Measurements from ENCODE around the gene PFAS.
"Not testable (repeated sequence)": the region's sequence is repeated elsewhere in the genome, so short reads cannot be mapped to it uniquely, and the experiment has no call there.

The PFAS gene, protein sequence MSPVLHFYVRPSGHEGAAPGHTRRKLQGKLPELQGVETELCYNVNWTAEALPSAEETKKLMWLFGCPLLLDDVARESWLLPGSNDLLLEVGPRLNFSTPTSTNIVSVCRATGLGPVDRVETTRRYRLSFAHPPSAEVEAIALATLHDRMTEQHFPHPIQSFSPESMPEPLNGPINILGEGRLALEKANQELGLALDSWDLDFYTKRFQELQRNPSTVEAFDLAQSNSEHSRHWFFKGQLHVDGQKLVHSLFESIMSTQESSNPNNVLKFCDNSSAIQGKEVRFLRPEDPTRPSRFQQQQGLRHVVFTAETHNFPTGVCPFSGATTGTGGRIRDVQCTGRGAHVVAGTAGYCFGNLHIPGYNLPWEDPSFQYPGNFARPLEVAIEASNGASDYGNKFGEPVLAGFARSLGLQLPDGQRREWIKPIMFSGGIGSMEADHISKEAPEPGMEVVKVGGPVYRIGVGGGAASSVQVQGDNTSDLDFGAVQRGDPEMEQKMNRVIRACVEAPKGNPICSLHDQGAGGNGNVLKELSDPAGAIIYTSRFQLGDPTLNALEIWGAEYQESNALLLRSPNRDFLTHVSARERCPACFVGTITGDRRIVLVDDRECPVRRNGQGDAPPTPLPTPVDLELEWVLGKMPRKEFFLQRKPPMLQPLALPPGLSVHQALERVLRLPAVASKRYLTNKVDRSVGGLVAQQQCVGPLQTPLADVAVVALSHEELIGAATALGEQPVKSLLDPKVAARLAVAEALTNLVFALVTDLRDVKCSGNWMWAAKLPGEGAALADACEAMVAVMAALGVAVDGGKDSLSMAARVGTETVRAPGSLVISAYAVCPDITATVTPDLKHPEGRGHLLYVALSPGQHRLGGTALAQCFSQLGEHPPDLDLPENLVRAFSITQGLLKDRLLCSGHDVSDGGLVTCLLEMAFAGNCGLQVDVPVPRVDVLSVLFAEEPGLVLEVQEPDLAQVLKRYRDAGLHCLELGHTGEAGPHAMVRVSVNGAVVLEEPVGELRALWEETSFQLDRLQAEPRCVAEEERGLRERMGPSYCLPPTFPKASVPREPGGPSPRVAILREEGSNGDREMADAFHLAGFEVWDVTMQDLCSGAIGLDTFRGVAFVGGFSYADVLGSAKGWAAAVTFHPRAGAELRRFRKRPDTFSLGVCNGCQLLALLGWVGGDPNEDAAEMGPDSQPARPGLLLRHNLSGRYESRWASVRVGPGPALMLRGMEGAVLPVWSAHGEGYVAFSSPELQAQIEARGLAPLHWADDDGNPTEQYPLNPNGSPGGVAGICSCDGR (N-terminal part only)

DNA sequence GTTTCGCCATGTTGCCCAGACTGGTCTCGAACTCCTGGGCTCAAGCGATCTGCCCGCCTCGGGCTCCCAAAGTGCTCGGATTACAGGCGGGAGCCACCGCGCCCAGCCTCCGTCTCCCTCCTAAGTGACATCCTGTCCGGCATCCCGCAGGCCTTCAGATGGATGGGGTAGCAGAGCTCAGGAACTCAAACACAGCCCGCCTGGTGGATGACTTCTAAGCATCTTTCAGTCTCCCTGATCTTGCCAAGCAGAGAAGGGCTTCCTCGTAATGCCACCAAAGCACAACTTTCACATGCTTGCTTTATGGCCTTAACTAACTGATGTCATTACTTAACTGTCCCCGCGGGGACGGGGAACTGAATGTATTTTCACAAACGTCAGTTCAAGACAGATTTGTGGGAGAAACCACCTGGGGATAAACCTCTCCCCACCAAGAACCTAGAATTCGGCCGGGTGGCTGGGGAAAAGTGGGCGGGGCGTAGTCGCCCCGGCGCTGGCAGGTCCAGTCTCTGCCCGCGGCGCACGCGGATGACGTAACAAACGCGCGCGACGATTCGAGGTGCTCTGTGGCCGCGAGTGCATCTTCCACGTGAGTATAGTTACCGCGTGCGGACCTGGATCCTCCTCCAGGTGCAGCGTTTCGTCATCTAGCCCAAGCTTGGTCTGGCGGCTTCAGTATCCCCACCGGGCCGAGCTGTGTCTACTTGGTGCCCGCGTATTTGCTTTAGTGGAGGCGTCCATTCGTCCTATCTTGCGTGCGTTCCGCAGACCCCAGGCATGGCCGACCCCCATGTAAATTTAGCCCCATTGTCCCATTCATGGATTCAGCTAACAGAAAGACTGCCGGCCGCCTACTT is at the start of gene PFAS:
Gene PFAS, plus strand, starts transcription at position 539 of the 857 bp plus-strand sequence. CDS start 4,649 bp downstream, outside the sequence.
- DNase-seq, result peak; percentile 35 to 96 (median 88)

DNA sequence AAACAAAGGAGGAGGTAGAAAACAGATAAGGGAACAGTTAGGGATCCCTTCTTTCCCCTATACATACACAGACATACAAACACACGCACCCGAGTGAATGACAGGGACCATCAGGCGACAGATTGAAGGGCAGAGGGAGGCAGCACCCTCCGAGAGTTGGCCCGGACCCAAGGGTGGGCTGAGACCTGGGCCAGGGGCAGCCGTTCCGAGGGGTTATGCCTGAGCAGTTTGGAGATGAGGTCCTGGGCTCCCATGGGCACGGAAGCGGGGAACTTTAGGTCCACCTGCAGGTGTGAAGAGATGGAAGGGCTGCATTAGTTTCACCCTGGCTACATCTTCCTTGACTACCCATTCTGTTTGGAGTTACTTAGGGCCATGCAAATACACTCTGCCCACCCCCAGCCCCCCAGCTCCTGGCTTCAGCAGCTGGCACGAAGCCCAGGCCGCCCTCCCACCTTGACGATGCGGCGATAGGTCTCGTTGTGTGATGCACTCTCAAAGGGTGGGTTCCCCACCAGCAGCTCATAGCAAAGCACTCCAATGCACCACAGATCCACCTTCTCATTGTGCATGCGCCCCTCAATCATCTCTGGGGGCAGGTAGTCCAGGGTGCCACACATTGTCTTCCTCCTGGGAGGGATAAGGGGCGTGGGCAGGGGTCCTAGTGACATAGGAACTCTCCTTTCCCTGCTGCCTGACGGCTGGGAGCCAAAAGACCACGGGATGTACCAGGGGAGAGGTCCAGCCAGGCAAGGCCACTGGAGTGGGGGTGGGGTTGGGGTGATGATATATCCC is 44.1 kb upstream of the PFAS start:
- DNase-seq, result no peak

DNA sequence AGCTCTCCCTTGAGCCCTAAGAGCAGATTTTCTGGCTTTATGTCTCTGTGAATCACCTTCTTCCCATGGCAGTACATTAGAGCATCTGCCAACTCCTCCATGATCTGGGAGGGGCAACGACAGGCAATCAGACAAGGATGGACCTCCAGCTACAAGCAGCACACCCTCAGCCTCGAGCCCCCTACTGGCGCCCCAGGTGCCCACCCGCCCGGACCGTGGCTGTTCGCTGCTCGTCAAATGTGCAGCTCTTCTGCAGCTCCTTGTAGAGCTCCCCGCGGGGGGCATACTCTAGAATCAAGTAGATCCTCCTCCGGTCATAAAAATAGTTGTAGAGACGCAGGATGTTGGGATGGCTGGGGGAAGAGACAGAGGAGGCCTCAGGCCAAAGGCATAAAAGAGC is 42.6 kb upstream of the PFAS start:
- no peak for DNase-seq

DNA sequence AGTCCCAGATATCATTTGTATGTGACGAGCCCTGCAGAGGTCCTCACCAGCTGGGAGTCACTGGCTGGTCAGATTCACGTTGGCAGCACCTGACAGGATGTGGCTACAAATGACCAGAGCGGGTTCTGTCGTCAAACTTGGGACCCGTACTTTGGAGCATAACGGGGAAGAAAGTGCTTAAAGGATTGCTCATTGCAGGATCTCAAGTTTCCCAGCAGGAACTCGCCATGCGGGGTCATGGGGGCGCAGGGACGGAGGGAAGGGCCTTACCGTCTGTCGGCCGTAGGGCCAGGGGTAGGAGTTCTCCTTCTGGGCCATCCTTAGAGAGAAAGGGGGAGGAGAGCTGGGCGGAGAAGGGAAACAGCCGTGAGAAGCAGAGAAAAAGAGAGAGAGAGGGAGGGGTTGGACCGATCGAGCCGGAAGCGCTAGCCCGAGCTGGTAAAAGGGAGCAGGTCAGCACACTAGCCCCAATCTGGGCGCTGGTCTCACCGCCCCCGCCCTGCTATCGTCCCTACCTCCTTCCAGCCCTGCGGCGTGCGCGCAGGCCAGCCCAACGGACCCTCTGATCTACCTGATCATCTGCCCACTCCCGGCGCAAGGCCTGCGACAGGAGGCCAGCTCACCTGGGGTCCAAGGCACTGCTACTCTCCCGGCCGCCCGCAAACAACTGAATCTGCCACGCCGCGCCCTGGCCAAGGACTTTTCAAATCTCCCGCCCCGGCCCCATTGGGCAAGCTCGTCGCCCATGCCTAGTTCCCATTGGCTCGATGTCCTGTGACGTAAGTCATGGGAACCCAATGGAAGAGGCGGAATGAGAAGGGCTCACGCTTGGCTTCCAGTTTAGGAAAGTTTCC is 39.0 kb upstream of the PFAS start, which contains the start of gene AURKB:
Gene AURKB, minus strand, starts transcription at position 669 of the 854 bp plus-strand sequence. Its CDS starts 351 bp downstream, at position 318.
- peak; percentile 10 to 96 (median 82) for DNase-seq

DNA sequence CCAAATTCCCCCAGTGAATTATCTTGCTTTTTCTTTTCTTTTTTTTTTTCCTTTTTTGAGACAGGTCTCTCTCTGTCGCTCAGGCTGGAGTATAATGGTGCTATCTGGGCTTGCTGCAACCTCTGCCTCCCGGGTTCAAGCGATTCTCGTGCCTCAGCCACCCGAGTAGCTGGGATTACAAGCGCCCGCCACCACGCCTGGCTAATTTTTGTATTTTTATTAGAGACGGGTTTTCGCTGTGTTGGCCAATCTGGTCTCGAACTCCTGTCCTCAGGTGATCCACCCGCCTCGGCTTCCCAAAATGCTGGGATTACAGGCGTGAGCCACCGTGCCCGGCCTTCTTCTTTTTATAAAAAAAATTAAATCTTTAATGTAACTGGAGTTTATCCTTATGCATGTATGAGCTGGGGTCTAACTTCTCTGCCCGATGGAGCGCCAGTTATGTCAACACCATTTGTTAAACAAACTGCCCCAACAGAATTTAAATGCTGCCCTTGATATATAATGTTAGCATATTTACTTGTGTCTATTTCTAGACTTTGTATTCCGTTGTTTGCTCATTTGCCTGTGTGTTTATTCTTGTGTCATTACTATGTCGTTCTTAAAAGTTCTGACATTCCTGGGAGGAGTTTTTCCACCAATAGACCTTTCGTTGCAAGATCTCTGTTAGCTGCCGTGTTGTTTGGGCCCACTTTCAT is 38.2 kb upstream of the PFAS start:
- no peak for DNase-seq

DNA sequence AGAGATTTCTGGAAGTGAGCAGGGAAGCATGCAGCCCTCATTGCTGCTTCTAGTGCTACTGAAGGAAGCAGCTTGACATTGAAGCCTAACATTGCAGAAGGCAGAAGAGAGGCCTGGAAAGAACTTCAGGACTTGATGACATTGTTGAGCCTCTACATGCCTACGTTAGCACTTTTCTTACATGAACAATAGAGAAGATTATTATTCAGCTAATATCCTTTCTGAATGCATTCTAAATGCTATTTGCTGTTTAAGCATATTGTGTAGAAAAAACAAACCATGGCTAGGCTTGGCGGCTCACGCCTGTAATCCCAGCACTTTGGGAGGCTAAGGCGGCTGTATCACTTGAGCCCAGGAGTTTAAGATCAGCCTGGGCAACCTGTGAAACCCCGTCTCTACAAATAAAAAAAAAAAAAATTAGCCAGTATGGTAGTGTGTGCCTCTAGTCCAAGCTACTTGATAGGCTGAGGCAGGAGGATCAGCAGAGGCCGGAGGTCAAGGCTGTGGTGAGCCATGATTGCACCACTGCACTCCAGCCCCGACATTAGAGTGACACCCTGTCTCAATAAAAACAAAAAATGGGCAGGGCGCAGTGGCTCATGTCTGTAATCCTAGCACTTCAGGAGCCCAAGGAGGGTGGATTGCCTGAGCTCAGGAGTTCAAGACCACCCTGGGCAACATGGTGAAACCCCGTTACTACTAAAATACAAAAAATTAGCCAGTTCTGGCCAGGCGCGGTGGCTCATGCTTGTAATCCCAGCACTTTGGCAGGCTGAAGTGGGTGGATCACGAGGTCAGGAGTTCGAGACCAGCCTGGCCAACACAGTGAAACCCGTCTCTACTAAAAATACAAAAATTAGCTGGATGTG is 36.5 kb upstream of the PFAS start:
- DNase-seq, result no peak

DNA sequence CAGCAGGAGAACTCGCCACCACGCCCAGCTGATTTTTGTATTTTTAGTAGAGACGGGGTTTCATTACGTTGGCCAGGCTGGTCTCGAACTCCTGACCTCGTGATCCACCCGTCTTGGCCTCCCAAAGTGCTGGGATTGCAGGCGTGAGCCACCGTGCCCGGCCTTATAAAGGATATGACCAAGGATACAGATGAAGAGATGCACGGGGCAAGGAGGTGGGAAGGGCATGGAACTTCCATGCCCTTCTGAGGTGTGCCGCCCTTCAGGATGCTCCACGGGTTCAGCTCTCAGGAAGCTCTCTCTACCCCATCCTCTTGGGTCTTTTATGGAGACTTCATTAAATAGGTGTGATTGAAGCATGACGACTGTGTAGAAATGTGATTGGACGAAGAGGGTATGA is 35.1 kb upstream of the PFAS start:
- DNase-seq, result not testable (repeated sequence)

DNA sequence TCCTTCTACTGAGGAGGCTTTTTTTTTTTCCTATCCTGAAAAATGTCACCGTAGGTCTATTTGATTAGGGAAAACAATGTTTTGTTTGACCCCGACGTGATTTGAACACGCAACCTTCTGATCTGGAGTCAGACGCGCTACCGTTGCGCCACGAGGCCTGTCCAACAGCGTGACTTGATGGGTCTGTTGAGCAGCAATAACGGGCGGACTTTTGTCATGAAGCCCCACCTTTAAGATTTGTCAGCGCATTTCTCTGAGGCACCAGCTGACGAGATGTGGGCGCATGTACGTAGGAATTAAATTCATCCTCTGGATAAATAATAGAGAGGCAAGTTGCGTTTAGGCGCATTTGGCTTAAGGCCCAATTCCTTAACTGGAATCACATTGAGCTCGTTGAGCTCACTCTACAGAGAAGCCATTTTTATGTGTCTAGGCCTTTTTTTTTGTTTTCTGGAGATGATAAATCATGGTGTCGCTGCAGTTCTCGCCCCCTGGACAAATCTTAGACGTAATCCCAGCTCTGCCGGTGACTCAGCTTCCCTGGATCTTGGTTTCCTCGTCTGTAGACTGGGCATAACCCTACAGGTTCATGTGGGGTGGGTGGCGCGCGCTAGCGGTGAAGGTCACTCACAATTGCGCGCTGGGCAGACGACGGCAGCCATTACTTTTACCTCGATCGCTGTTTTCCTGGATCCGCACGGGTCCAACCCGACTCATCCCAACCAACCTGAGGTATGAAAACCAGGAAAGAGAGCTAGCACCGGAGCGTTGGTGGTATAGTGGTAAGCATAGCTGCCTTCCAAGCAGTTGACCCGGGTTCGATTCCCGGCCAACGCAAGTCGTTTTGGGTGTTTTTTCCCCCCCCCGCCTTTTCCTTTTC is 28.1 kb upstream of the PFAS start:
- DNase-seq, result peak; percentile 33 to 96 (median 85)

DNA sequence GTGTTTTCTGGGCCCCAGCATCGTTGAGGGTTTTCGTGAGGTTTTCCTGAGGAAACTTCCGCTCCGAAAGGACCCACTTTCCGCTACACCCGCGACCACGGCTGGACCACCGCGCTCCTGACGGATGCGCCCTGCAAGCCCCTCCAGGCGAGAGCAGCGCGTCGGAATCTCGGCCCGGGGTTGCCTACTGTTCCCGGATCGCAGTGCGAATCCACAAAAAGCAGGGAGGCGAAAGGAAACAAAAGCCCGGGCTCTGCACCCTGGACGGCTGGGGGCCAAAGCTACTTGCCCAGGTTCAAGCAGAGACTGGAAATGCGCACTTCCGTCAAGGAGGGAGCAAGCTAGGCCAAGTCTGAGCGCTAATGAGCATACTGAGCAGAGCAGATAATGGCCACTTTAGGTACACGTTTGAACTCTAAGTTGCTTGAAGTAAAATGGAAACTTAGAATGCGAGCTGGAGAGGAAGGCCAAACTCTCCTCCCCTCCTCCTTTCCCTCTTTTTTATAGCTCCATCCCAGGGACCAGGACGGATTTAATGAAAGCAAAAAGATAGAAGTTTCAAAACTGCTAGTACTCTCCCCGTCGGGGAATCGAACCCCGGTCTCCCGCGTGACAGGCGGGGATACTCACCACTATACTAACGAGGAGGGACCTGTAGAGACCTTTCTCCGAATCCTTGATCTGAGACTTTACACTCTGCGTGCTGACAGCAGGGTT is 27.3 kb upstream of the PFAS start:
- peak in 53 of 56 donors; percentile 36 to 95 (median 82) for DNase-seq

DNA sequence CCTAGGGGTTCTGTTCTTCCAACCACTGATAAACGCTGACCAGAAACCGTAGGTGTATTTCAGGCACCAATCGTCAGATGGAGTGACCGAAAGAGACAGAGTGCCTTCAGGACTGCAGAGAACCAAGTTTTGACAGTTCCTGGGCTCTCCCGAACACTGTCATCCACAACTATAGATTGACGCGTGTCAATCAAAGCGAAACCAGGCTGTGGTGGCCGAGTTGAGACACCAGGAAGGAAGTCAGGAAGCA is 26.8 kb upstream of the PFAS start:
- DNase-seq, result peak in 9 of 56 donors; percentile 40 to 91 (median 79)

DNA sequence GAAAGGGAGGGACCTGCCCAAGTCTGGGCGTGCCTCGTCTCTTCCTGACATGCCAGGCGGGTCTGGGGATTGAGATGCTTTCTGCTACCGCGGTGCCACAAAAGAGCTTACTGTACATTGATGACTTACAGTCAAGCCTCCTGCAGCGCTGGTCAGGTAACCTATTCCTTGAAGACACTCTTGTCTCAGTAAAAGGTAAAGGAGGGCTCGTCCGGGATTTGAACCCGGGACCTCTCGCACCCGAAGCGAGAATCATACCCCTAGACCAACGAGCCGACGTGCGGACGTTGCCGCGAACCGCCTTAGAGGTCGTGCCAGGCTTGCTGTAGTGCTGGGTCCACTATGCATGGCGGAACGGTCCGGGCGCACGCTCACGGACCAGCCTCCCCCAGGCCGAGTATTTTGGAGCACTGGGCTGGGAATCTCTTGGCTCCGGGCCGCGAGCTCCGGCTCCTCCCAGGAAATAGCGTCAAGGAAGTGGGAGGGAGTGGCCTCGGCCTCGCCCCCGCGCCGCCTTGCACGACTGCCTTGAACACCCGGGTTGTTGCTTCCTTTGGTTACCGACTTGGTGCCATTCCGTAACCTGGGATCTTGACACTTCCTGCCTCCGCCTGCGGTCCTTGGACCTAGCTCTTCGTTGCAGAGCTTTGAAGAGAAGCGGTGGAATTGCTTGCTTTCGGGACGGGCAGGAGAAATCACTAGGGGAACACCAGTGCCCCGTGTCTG is 26.3 kb upstream of the PFAS start:
- peak; percentile 33 to 96 (median 91) for DNase-seq

DNA sequence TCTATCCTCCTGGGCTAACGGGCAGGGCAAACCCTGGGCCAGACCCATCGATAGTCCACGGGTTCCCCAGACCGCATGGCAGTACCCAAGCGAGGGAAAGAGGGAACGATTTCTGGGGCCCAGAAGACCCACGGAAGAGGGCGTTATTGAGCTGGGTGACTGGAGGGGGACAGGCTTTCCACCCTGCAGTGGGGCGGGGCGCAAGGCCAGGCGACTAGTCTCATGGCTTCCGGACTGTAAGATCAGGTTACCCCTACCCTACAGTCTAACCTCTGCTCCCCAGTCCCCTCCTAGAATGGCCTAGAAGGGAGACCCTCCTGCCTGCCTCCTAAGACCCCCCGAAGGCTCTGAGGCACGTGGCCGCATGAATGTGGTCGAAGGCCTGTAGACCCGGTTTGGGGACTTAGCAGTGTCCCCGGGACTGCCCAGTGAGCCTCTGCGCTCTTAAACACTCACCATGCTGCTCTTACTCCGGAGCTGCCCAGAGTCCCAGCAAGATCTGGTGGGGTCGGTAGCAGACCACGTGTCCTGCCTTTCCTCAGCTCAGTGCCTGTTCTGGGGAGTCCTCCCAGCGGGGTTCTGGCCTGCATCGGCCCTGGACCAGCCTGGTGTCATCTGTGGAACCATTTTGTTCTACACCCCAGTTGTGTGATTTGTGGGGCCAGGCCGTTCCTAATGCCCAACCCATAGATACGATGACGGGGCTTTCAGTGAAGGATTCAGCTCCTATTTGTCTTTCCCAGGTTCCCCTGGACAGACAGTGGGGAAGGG is 25.5 kb upstream of the PFAS start:
- peak in 44 of 56 donors; percentile 28 to 82 (median 60) for DNase-seq

All from nucleus accumbens (tissue), 56 donors.